A549 (cell line): ENCODE measurements around the gene KIAA2012. TPM values are rescaled to one million over a fixed set of nuclear protein-coding genes. Genes with fewer than 3 reads are reported as not detected.

Source experiments
- ATAC-seq, 2 experiments: fragments of 200-7000 bp in 1 of 2; fragments of >200 bp in 1 of 2; cut with Nextera tagmentation in 1 of 2; cut with Tn5 transposase in 1 of 2; 3 replicates each; pipeline versions ENCODE4 v1.8.0 to v1.9.1; 2018 to 2020; ENCODE audit warnings: mild to moderate bottlenecking in 1 of 2, moderate library complexity in 1 of 2
- CTCF ChIA-PET: fragments of 300-600 bp; sonication (Branson Sonifier 250); formaldehyde crosslinking; extraction: SDS; loops from one replicate; lab custom pipeline; 2021; ENCODE audit warnings: antibody characterized with exemption, inconsistent platforms; lab: Yijun Ruan, JAX
- POLR2A ChIA-PET: fragments of 350-600 bp; formaldehyde crosslinking; extraction: SDS; loops from one replicate; lab custom pipeline; 2021; ENCODE audit warnings: antibody characterized with exemption, inconsistent platforms; lab: Yijun Ruan, JAX
- DNase-seq, 2 experiments: peaks; one replicate each; pipeline versions ENCODE4 v3.0.0 to v3.0.0-alpha.2; 2011 to 2016; ENCODE audit warnings: low read depth in 1 of 2, low spot score in 1 of 2
- FAIRE-seq: peaks from 2 replicates; lab custom pipeline; 2011; peaks lifted over from hg19 to GRCh38; lab: Jason Lieb, UNC
- H3K27ac ChIP-seq, 2 experiments: fragments of >200 bp; sonication (Bioruptor Twin); formaldehyde crosslinking; 3 replicates each; pipeline ENCODE4 v1.5.1; 2016 to 2017
- H3K4me1 ChIP-seq: fragments of >200 bp; sonication (Bioruptor Twin); formaldehyde crosslinking; 3 replicates; pipeline ENCODE4 v1.6.1; 2016
- H3K4me2 ChIP-seq: fragments of >200 bp; sonication (Bioruptor Twin); formaldehyde crosslinking; 3 replicates; pipeline ENCODE4 v1.6.1; 2016
- H3K4me3 ChIP-seq: fragments of >200 bp; sonication (Bioruptor Twin); formaldehyde crosslinking; 3 replicates; pipeline ENCODE4 v1.5.1; 2016
- H3K9me3 ChIP-seq: fragments of >200 bp; sonication (Bioruptor Twin); formaldehyde crosslinking; 3 replicates; pipeline ENCODE4 v1.6.1; 2016
- BHLHE40 ChIP-seq: IDR thresholded peaks from 2 replicates; pipeline ENCODE4 v1.6.1; 2012; ENCODE audit warnings: low read depth, low read length, inconsistent platforms
- CHD2 ChIP-seq: fragments of 150-350 bp; IDR thresholded peaks from 2 replicates; pipeline ENCODE4 v1.6.1; 2014; ENCODE audit warnings: low read length; ENCODE audit not compliant: partially characterized antibody
- CHD4 ChIP-seq: fragments of 200-600 bp; sonication (generic); IDR thresholded peaks from 2 replicates; pipeline ENCODE4 v1.6.1; 2016; ENCODE audit warnings: antibody characterized with exemption, mild to moderate bottlenecking, borderline replicate concordance
- CTCF ChIP-seq: fragments of >200 bp; sonication (Bioruptor Twin); formaldehyde crosslinking; IDR thresholded peaks from 3 replicates; pipeline ENCODE4 v1.5.1; 2016
- FOSB ChIP-seq: fragments of 250-450 bp; sonication (Bioruptor Pico); IDR thresholded peaks from 2 replicates; pipeline ENCODE4 v1.5.0; 2020; ENCODE audit warnings: mild to moderate bottlenecking, moderate library complexity
- FOSL2 ChIP-seq, 2 experiments: fragments of 450-650 bp in 1 of 2; fragments of >200 bp in 1 of 2; sonication (Bioruptor Twin) in 1 of 2; formaldehyde crosslinking; IDR thresholded peaks; 2 replicates each; pipeline versions ENCODE4 v1.5.0 to v1.6.1; 2016 to 2020; ENCODE audit warnings: mild to moderate bottlenecking in 1 of 2, moderate library complexity in 1 of 2
- HMGXB4 ChIP-seq: fragments of 250-450 bp; sonication (Bioruptor Pico); IDR thresholded peaks from 2 replicates; pipeline ENCODE4 v1.5.0; 2021; ENCODE audit warnings: mild to moderate bottlenecking, moderate library complexity, borderline replicate concordance
- HOXA7 ChIP-seq: fragments of 250-450 bp; sonication (Bioruptor Pico); IDR thresholded peaks from 2 replicates; pipeline ENCODE4 v1.5.0; 2020; ENCODE audit warnings: mild to moderate bottlenecking, moderate library complexity
- HOXB5 ChIP-seq: fragments of 250-450 bp; sonication (Bioruptor Pico); IDR thresholded peaks from 2 replicates; pipeline ENCODE4 v1.5.0; 2020; ENCODE audit warnings: mild to moderate bottlenecking, moderate library complexity
- JUNB ChIP-seq: fragments of >200 bp; sonication (Bioruptor Twin); formaldehyde crosslinking; IDR thresholded peaks from 2 replicates; pipeline ENCODE4 v1.6.1; 2016
- NFE2L2 ChIP-seq: fragments of 150-350 bp; conservative IDR thresholded peaks from 2 replicates; pipeline ENCODE4 v1.6.1; 2014; ENCODE audit warnings: low read length
- POLR2A ChIP-seq: IDR thresholded peaks from 2 replicates; pipeline ENCODE4 v1.6.1; 2012; ENCODE audit warnings: mild to moderate bottlenecking, low read length
- POLR2AphosphoS2 ChIP-seq: conservative IDR thresholded peaks from 2 replicates; pipeline ENCODE4 v1.6.1; 2012; ENCODE audit warnings: low read length, improper control_type of control experiment, inconsistent platforms
- RFX5 ChIP-seq: fragments of 450-650 bp; IDR thresholded peaks from 2 replicates; pipeline ENCODE4 v1.7.1; 2014; ENCODE audit warnings: antibody characterized with exemption, mild to moderate bottlenecking, moderate library complexity
- SREBF2 ChIP-seq: fragments of 450-650 bp; IDR thresholded peaks from 2 replicates; pipeline ENCODE4 v1.6.1; 2014; ENCODE audit warnings: mild to moderate bottlenecking, moderate library complexity
- TP53 ChIP-seq: fragments of 250-450 bp; sonication (Bioruptor Pico); IDR thresholded peaks from 2 replicates; pipeline ENCODE4 v1.5.0; 2021; ENCODE audit warnings: mild to moderate bottlenecking, moderate library complexity
- WGBS: methylation state at CpG from one replicate; pipeline ENCODE4 v1.1.6; 2017; ENCODE audit errors: missing lambda C conversion rate; 5-methylcytosine and 5-hydroxymethylcytosine counted together
- polyA plus RNA-seq, 4 experiments: library from polyadenylated mRNA; depleted of rRNA in 3 of 4; stranded (reverse); fragments of >200 nt; fragmentation: RNase III in 1 of 4; extraction: RNeasy Plus Mini Kit Qiagen cat#74134 plus additional on column Dnase treatment in 1 of 4; gene quantifications; 2 replicates in 3 of 4; 3 replicates in 1 of 4; pipeline ENCODE4 v1.2.3, GENCODE V29; 2011 to 2017
- TF ChIP-seq, protein P1 (sequence below): fragments of 200-600 bp; sonication (generic); IDR thresholded peaks from 2 replicates; pipeline ENCODE4 v1.6.1; 2016; ENCODE audit warnings: antibody characterized with exemption, mild to moderate bottlenecking, moderate library complexity
- TF ChIP-seq, protein P2 (sequence below): IDR thresholded peaks from 2 replicates; pipeline ENCODE4 v1.6.1; 2012; ENCODE audit warnings: low read depth, borderline replicate concordance
- TF ChIP-seq, protein P3 (sequence below): fragments of 250-450 bp; sonication (Bioruptor Pico); IDR thresholded peaks from 2 replicates; pipeline ENCODE4 v1.5.0; 2020; ENCODE audit warnings: low read depth, mild to moderate bottlenecking, moderate library complexity

Gene KIAA2012
- polyA plus RNA-seq, 2 of the 4 experiments (the other 2 are of a cell fraction), result 0.01 to 0.04 TPM

GRCh38 chr2:202201220-202202160 lies 128.4 kb downstream of the KIAA2012 start:
- CTCF ChIA-PET, result interaction anchor here (0.6 kb wide), 1 partner anchor 871 kb away, joined by 3 read pairs; no protein-coding TSS in a partner anchor
- Histone ChIP-seq H3K4me3 (no peak overlapping the region), H3K9me3 (no peaks in the 10 kb centered on the region), H3K27ac (no peak overlapping the region), H3K4me2 (no peak overlapping the region), H3K4me1 (no peaks in the 10 kb centered on the region)
- no peak for DNase-seq
- 93% methylated on average over 20 of the region's 21 CpGs for WGBS
- POLR2A ChIA-PET, result no interaction called here
- no peak for FAIRE-seq
- ATAC-seq, result peak; percentile 33 to 55; a peak in 4 of 6 replicates
- TF ChIP-seq CHD2, result no peak
- TF ChIP-seq POLR2A, result 0 out of 2 replicates have a peak, but pooled peaks have one; percentile 10
- TF ChIP-seq RFX5, result no peak
- TF ChIP-seq SREBF2, result no peak
- TF ChIP-seq HOXB5, result no peak
- TF ChIP-seq BHLHE40, result no peak
- TF ChIP-seq, protein P1, sequence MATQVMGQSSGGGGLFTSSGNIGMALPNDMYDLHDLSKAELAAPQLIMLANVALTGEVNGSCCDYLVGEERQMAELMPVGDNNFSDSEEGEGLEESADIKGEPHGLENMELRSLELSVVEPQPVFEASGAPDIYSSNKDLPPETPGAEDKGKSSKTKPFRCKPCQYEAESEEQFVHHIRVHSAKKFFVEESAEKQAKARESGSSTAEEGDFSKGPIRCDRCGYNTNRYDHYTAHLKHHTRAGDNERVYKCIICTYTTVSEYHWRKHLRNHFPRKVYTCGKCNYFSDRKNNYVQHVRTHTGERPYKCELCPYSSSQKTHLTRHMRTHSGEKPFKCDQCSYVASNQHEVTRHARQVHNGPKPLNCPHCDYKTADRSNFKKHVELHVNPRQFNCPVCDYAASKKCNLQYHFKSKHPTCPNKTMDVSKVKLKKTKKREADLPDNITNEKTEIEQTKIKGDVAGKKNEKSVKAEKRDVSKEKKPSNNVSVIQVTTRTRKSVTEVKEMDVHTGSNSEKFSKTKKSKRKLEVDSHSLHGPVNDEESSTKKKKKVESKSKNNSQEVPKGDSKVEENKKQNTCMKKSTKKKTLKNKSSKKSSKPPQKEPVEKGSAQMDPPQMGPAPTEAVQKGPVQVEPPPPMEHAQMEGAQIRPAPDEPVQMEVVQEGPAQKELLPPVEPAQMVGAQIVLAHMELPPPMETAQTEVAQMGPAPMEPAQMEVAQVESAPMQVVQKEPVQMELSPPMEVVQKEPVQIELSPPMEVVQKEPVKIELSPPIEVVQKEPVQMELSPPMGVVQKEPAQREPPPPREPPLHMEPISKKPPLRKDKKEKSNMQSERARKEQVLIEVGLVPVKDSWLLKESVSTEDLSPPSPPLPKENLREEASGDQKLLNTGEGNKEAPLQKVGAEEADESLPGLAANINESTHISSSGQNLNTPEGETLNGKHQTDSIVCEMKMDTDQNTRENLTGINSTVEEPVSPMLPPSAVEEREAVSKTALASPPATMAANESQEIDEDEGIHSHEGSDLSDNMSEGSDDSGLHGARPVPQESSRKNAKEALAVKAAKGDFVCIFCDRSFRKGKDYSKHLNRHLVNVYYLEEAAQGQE, result no peak
- TF ChIP-seq, protein P2, sequence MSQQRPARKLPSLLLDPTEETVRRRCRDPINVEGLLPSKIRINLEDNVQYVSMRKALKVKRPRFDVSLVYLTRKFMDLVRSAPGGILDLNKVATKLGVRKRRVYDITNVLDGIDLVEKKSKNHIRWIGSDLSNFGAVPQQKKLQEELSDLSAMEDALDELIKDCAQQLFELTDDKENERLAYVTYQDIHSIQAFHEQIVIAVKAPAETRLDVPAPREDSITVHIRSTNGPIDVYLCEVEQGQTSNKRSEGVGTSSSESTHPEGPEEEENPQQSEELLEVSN, result no peak
- TF ChIP-seq, all 56 proteins: peak for 1

DNA sequence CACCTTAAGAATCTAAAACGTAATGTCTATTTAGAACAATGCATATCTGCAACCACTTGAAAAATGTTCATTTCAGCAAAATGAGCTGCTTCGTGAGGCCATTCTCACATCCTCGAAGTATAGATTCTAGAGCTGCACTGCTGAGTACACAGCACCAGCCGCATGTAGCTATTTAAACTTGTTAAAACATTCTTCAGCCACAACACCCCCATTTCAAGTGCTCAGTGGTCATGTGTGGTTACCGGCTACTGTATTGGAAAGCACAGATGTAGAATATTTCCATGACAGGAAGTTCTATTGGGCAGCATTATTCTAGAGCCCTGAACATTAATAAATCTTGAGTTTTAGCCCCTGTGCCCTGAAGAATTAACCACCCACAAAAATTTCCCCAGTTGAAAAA lies 130.3 kb downstream of the KIAA2012 start:
- WGBS, result 95% methylated on average over 5 of the region's 5 CpGs
- Histone ChIP-seq H3K4me3 (no peak overlapping the region), H3K9me3 (no peaks in the 10 kb centered on the region), H3K4me1 (no peaks in the 10 kb centered on the region), H3K4me2 (no peak overlapping the region), H3K27ac (no peak overlapping the region)
- ATAC-seq (no peak), DNase-seq (no peak), FAIRE-seq (no peak)
- TF ChIP-seq TP53 (no peak), HOXA7 (CRISPR knock-in tag) (no peak)
- POLR2A ChIA-PET, result interaction anchor here (0.7 kb wide), 1 partner anchor 126 kb away, joined by 4 read pairs; no protein-coding TSS in a partner anchor
- CTCF ChIA-PET, result no interaction called here

- Histone ChIP-seq H3K4me1 (no peaks in the 10 kb centered on the region), H3K4me2 (no peak overlapping the region), H3K4me3 (no peak overlapping the region), H3K9me3 (no peaks in the 10 kb centered on the region), H3K27ac (no peak overlapping the region)
- POLR2A ChIA-PET, result no interaction called here
- TF ChIP-seq CHD4 (no peak), NFE2L2 (no peak), CTCF (no peak), HOXB5 (no peak), HMGXB4 (CRISPR knock-in tag) (no peak), JUNB (no peak), FOSB (CRISPR knock-in tag) (no peak), POLR2AphosphoS2 (no peak), FOSL2 (IDR thresholded peaks at IDR 0.05) (no peak), FOSL2 (CRISPR knock-in tag; IDR thresholded peaks at IDR 0.05) (no peak)
- TF ChIP-seq, protein P3, sequence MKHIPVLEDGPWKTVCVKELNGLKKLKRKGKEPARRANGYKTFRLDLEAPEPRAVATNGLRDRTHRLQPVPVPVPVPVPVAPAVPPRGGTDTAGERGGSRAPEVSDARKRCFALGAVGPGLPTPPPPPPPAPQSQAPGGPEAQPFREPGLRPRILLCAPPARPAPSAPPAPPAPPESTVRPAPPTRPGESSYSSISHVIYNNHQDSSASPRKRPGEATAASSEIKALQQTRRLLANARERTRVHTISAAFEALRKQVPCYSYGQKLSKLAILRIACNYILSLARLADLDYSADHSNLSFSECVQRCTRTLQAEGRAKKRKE (CRISPR knock-in tag), result no peak
- 90% methylated on average over 2 of the region's 2 CpGs for WGBS
- no peak for DNase-seq
- FAIRE-seq, result no peak
- CTCF ChIA-PET, result interaction anchor here (1.3 to 1.4 kb wide), 2 partner anchors 9 to 26 kb away, joined by 4 to 5 read pairs; no protein-coding TSS in a partner anchor
- no peak for ATAC-seq
Measured at GRCh38 chr2:202204855-202205254, 131.8 kb downstream of the KIAA2012 start.
